ENCODE data around the gene CACNA1H.

CACNA1H gene

DNA sequence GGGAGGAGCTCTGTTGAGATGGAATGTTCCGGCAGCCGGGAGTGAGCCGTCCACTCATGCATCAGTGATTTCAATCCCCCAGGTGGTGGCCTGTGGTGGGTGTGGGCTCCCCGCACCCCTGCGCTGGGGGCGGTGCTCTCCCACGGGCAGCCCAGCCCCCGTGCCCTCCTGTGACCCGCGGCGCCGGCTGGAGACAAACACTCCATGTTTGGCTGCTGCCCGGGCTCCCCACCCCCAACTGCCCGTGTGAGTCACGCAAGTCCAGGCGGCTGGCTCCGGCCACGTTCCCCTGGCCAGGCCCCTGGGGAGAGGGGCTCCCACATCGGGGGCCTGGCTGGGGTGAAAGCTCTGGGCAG, 29.4 kb downstream of the CACNA1H start:
- no peaks in the 10 kb centered on the region for H4K20me1 ChIP-seq (ENCODE audit: control insufficient read depth, insufficient read depth, low read depth, low read length)
- TF ChIP-seq EZH2phosphoT487 (IDR thresholded peaks at IDR 0.05; ENCODE audit: borderline replicate concordance, low read length) = no peak
- TF ChIP-seq, protein P1, sequence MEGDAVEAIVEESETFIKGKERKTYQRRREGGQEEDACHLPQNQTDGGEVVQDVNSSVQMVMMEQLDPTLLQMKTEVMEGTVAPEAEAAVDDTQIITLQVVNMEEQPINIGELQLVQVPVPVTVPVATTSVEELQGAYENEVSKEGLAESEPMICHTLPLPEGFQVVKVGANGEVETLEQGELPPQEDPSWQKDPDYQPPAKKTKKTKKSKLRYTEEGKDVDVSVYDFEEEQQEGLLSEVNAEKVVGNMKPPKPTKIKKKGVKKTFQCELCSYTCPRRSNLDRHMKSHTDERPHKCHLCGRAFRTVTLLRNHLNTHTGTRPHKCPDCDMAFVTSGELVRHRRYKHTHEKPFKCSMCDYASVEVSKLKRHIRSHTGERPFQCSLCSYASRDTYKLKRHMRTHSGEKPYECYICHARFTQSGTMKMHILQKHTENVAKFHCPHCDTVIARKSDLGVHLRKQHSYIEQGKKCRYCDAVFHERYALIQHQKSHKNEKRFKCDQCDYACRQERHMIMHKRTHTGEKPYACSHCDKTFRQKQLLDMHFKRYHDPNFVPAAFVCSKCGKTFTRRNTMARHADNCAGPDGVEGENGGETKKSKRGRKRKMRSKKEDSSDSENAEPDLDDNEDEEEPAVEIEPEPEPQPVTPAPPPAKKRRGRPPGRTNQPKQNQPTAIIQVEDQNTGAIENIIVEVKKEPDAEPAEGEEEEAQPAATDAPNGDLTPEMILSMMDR (IDR thresholded peaks at IDR 0.05; ENCODE audit: low read depth, low read length, poor library complexity, severe bottlenecking) = no peak
- no peaks in the 10 kb centered on the region for H3K9me2 ChIP-seq (replicated peaks; ENCODE audit: control insufficient read depth, low read length)
- no peak overlapping the region for H3K27ac ChIP-seq (ENCODE audit: low read depth, low read length)
- H3K36me3 ChIP-seq (ENCODE audit: control insufficient read depth, low read length) = no peaks in the 10 kb centered on the region
- no peaks in the 10 kb centered on the region for H3K27me3 ChIP-seq (ENCODE audit: control insufficient read depth, low read length)
- no peaks in the 10 kb centered on the region for H3F3A ChIP-seq (ENCODE audit: control insufficient read depth, insufficient read depth)
- H3K4me3 ChIP-seq (ENCODE audit: low read length) = no peak overlapping the region
- no peaks in the 10 kb centered on the region for H3K4me1 ChIP-seq (ENCODE audit: control insufficient read depth, low read length)
- no peak overlapping the region for H3K4me2 ChIP-seq (ENCODE audit: low read length)
- no peaks in the 10 kb centered on the region for H3K79me2 ChIP-seq (ENCODE audit: control insufficient read depth, low read length)
- no peaks in the 10 kb centered on the region for H3K9me3 ChIP-seq (ENCODE audit: control insufficient read depth, insufficient read depth, low read length)

DNA sequence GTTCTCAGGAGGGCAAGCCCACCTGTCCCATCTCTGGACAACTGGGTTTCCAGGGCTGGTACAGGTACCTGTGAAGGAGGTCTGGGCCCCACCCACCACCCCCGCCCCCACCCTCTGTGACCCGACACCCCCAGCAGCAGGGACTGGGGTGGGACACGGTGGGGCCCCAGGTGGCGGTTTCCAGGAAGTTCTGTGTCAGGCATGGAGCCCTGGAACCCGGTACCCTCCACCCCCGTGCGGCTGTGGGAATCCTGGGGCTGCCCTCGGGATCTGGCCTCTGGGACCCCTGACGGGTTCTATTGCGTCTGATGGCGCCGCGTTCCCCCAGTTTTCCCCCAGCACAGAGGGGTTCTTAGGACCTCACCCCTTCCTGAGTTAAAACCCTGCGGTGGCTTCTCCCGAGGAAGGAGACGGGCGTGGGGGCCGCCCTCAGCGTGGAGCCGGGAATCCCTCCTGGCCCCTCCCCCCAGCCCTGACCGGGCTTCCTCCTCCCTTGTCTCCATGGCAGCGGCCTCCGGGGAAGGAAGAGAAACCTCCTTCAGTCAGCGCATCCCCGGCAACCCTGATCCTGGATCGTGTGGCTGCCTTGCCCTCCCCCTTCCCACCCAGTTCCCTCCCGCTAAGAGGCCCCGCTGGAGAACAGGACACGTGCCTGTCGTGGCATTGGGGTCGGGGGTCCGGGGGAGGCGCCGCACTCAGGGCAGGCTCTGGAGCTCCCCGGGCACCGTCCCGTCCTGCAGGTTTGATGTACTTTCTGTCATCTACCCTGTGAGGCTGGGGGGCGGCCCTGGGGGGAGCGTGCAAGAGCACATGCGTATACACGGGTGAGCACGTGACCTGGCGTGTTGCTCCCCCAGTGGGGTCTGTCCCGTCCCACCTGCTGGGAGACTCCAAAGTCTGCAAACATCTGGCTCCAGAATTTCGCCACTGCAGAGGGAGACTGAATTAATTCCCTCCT, 30.3 kb downstream of the CACNA1H start:
- Histone ChIP-seq H3K9me2 (replicated peaks; ENCODE audit: control insufficient read depth, low read length) (no peaks in the 10 kb centered on the region), H3K27me3 (ENCODE audit: control insufficient read depth, low read length) (no peaks in the 10 kb centered on the region), H3K4me2 (ENCODE audit: low read length) (no peak overlapping the region), H3K9me3 (ENCODE audit: control insufficient read depth, insufficient read depth, low read length) (no peaks in the 10 kb centered on the region), H3F3A (ENCODE audit: control insufficient read depth, insufficient read depth) (no peaks in the 10 kb centered on the region), H3K4me1 (ENCODE audit: control insufficient read depth, low read length) (no peaks in the 10 kb centered on the region), H3K4me3 (ENCODE audit: low read length) (no peak overlapping the region), H3K36me3 (ENCODE audit: control insufficient read depth, low read length) (no peaks in the 10 kb centered on the region), H4K20me1 (ENCODE audit: control insufficient read depth, insufficient read depth, low read depth, low read length) (no peaks in the 10 kb centered on the region), H3K27ac (ENCODE audit: low read depth, low read length) (no peak overlapping the region), H3K79me2 (ENCODE audit: control insufficient read depth, low read length) (no peaks in the 10 kb centered on the region)
- TF ChIP-seq, protein P1 (IDR thresholded peaks at IDR 0.05; ENCODE audit: low read depth, low read length, poor library complexity, severe bottlenecking) = no peak
- no peak for TF ChIP-seq EZH2phosphoT487 (IDR thresholded peaks at IDR 0.05; ENCODE audit: borderline replicate concordance, low read length)

DNA sequence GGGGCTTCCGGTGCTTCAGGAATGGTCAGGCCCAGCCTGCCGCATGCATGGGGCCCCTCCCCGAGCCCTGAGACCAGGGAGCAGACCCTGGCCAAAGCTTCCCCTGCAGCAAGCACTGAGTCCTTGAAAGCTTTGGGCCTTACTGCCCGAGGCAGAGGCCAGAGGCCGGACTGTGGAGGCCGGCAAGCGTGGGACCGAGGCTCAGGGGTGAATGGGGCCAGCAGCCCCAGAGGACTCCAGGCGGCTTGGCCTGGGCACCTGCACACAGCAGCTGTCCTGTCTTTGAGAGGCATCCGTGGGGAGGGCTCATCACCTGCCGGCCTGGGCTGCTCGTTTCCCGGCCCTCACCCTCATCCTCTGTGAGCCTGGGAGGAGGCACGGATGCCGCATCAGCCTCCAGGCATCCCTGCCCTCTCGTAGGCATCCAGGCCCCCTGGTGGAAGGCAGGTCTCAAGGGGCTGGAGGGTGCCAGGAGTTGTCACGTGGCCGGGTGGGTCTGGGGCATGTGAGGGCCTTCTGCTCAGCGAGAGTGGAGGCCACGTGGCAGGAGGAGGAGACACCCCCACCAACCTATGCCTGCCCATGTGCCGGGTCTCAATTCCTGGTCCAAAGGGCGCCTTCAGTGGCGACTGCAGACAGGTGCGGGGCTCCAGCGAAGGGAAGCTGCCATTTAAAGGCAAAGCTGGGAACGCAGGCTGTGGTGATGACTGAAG, 31.4 kb downstream of the CACNA1H start:
- TF ChIP-seq, protein P1 (IDR thresholded peaks at IDR 0.05; ENCODE audit: low read depth, low read length, poor library complexity, severe bottlenecking) = no peak
- TF ChIP-seq EZH2phosphoT487 (IDR thresholded peaks at IDR 0.05; ENCODE audit: borderline replicate concordance, low read length) = no peak
- Histone ChIP-seq H3K4me2 (ENCODE audit: low read length) (no peak overlapping the region), H3K4me3 (ENCODE audit: low read length) (no peak overlapping the region), H3F3A (ENCODE audit: control insufficient read depth, insufficient read depth) (no peaks in the 10 kb centered on the region), H3K9me2 (replicated peaks; ENCODE audit: control insufficient read depth, low read length) (no peaks in the 10 kb centered on the region), H3K36me3 (ENCODE audit: control insufficient read depth, low read length) (no peaks in the 10 kb centered on the region), H3K79me2 (ENCODE audit: control insufficient read depth, low read length) (no peaks in the 10 kb centered on the region), H3K9me3 (ENCODE audit: control insufficient read depth, insufficient read depth, low read length) (no peaks in the 10 kb centered on the region), H3K4me1 (ENCODE audit: control insufficient read depth, low read length) (no peaks in the 10 kb centered on the region), H3K27ac (ENCODE audit: low read depth, low read length) (no peak overlapping the region), H3K27me3 (ENCODE audit: control insufficient read depth, low read length) (no peaks in the 10 kb centered on the region), H4K20me1 (ENCODE audit: control insufficient read depth, insufficient read depth, low read depth, low read length) (no peaks in the 10 kb centered on the region)

All from DOHH2 (cell line).